Endothelial cell of umbilical vein (primary cell): ENCODE results near the gene SLC5A1.

Source experiments
- CTCF ChIP-seq, 2 donors: IDR thresholded peaks; 1 replicate in 1 of 2; 2 replicates in 1 of 2; pipeline ENCODE4 v1.5.1; 2011; ENCODE audit warnings: low read length in 2 of 2, mild to moderate bottlenecking in 2 of 2, moderate library complexity in 2 of 2, control low read depth in 1 of 2, inconsistent platforms in 1 of 2, low read depth in 1 of 2; ENCODE audit not compliant: insufficient read depth in 1 of 2; ENCODE audit errors: extremely low read depth in 1 of 2
- MYC ChIP-seq: IDR thresholded peaks from one replicate; pipeline ENCODE4 v1.6.1; 2011; ENCODE audit warnings: mild to moderate bottlenecking, low read depth, low read length
- POLR2A ChIP-seq: IDR thresholded peaks from 2 replicates; pipeline ENCODE4 v1.6.1; 2012; ENCODE audit warnings: low read depth, mild to moderate bottlenecking, control low read depth, low read length

GRCh38 chr22:32082331-32082730 lies 39.3 kb downstream of the SLC5A1 start:
- TF ChIP-seq CTCF (IDR thresholded peaks at IDR 0.05; ENCODE audit: extremely low read depth in 1 of 2, insufficient read depth in 1 of 2, low read depth in 1 of 2, low read length in 2 of 2) (no peak), MYC (no peak), POLR2A (no peak)
